ENCODE data around the gene TP63.
"Not testable (repeated sequence)": the region's sequence is repeated elsewhere in the genome, so short reads cannot be mapped to it uniquely, and the experiment has no call there.

TP63 gene

GRCh38 chr3:189727898-189728297 is 96.7 kb downstream of the TP63 start:
- no peak for DNase-seq

GRCh38 chr3:189728915-189729314 is 97.7 kb downstream of the TP63 start:
- no peak for DNase-seq

- DNase-seq = no peak
Measured at GRCh38 chr3:189734061-189734460, 102.9 kb downstream of the TP63 start.

GRCh38 chr3:189735913-189736312 is 104.7 kb downstream of the TP63 start:
- no peak for DNase-seq

GRCh38 chr3:189737071-189737470 is 105.9 kb downstream of the TP63 start:
- no peak for DNase-seq

GRCh38 chr3:189737619-189738018 is 106.4 kb downstream of the TP63 start:
- DNase-seq = no peak

- no peak for DNase-seq
Measured at GRCh38 chr3:189739378-189739777, 108.2 kb downstream of the TP63 start.

- no peak for DNase-seq
Measured at GRCh38 chr3:189740156-189740555, 109.0 kb downstream of the TP63 start.

- no peak for DNase-seq
Measured at GRCh38 chr3:189744235-189744634, 113.0 kb downstream of the TP63 start.

GRCh38 chr3:189745622-189746021 is 114.4 kb downstream of the TP63 start:
- no peak for DNase-seq

- peak in 2 of 3 donors; percentile 10 to 28 for DNase-seq
Measured at GRCh38 chr3:189748046-189748445, 116.9 kb downstream of the TP63 start.

GRCh38 chr3:189750972-189751371 is 119.8 kb downstream of the TP63 start:
- DNase-seq = not testable (repeated sequence)

- no peak for DNase-seq
Measured at GRCh38 chr3:189754356-189754755, 123.2 kb downstream of the TP63 start.

- DNase-seq = peak in 1 of 3 donors; percentile 10
Measured at GRCh38 chr3:189756582-189757078, 125.4 kb downstream of the TP63 start.

- no peak for DNase-seq
Measured at GRCh38 chr3:189758186-189758585, 127.0 kb downstream of the TP63 start.

- no peak for DNase-seq
Measured at GRCh38 chr3:189766416-189766815, 135.2 kb downstream of the TP63 start.

GRCh38 chr3:189771842-189772450 is 140.8 kb downstream of the TP63 start:
- DNase-seq = no peak

- no peak for DNase-seq
Measured at GRCh38 chr3:189772584-189772983, 141.4 kb downstream of the TP63 start.

GRCh38 chr3:189773056-189773455 is 141.9 kb downstream of the TP63 start:
- DNase-seq = no peak

GRCh38 chr3:189776149-189776824 is 145.1 kb downstream of the TP63 start:
- DNase-seq = no peak

GRCh38 chr3:189778340-189778950 is 147.3 kb downstream of the TP63 start:
- DNase-seq = no peak

GRCh38 chr3:189779166-189779565 is 148.0 kb downstream of the TP63 start:
- DNase-seq = no peak

- no peak for DNase-seq
Measured at GRCh38 chr3:189780546-189781270, 149.5 kb downstream of the TP63 start.

Data from suppressor macrophage treated with lipopolysaccharide for 1 hour (primary cell).